Chondrocyte (in vitro differentiated cells): ENCODE results near the gene UBA6. TPM values are rescaled to one million over a fixed set of nuclear protein-coding genes. Genes with fewer than 3 reads are reported as not detected.
A peak's percentile ranks its signal among the peaks of the same experiment; 100 is the strongest.

ENCODE experiments used
- DNase-seq: peaks from one replicate; pipeline ENCODE4 v3.0.0; 2021; ENCODE audit warnings: mixed read lengths, low spot score
- H3K27ac Mint-ChIP-seq: one replicate; pipeline ENCODE4 v1.8.0; 2021; ENCODE audit warnings: mild to moderate bottlenecking, moderate library complexity, mixed read lengths; ENCODE audit not compliant: unreplicated experiment
- H3K27me3 Mint-ChIP-seq: 2 replicates; pipeline ENCODE4 v1.8.0; 2021; ENCODE audit warnings: low read depth, mixed read lengths
- H3K36me3 Mint-ChIP-seq: 2 replicates; pipeline ENCODE4 v1.8.0; 2021; ENCODE audit warnings: low read depth, mixed read lengths
- H3K4me1 Mint-ChIP-seq: 2 replicates; pipeline ENCODE4 v1.8.0; 2021; ENCODE audit warnings: low read depth, mild to moderate bottlenecking, mixed read lengths
- H3K4me3 Mint-ChIP-seq: one replicate; pipeline ENCODE4 v1.8.0; 2021; ENCODE audit warnings: mild to moderate bottlenecking, moderate library complexity, mixed read lengths; ENCODE audit not compliant: unreplicated experiment
- H3K9me3 Mint-ChIP-seq: 2 replicates; pipeline ENCODE4 v1.8.0; 2021; ENCODE audit warnings: low read depth, mixed read lengths
- total RNA-seq: library from RNA; stranded (reverse); gene quantifications from 3 replicates; pipeline ENCODE4 v1.2.1, GENCODE V29; 2021
- TF ChIP-seq, protein P1 (sequence below): fragments of 200-600 bp; sonication (generic); IDR thresholded peaks from 2 replicates; pipeline ENCODE4 v1.5.0; 2021; ENCODE audit warnings: antibody characterized with exemption, mild to moderate bottlenecking, moderate library complexity

Gene UBA6
- total RNA-seq, 1 donor from 2014 or later: 61.7 TPM

DNA sequence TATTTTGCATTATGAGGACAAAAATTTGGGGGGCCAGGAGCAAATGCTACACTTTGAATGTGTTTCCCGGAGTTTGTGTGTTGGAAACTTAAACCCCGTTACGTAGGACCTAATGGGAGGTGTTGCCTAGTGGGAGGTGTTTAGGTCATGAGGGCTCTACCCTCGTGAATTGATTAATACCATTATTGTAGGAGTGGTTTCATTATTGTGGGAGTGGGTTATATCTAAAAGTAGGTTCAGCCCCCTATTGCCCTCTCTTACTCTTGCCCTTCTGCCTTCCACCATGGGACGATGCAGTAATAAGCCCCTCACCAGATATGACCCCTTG lies 15.5 kb downstream of the UBA6 start:
- H3K9me3 Mint-ChIP-seq: no peaks in the 10 kb centered on the region
- H3K4me3 Mint-ChIP-seq: no peak overlapping the region
- H3K27ac Mint-ChIP-seq: peak overlapping the region; percentile 47
- no peak for DNase-seq
- H3K4me1 Mint-ChIP-seq: peaks cover 29% of the 10 kb centered on the region
- peaks cover under 1% of the 10 kb centered on the region for H3K36me3 Mint-ChIP-seq
- H3K27me3 Mint-ChIP-seq: no peaks in the 10 kb centered on the region
- TF ChIP-seq, protein P1, sequence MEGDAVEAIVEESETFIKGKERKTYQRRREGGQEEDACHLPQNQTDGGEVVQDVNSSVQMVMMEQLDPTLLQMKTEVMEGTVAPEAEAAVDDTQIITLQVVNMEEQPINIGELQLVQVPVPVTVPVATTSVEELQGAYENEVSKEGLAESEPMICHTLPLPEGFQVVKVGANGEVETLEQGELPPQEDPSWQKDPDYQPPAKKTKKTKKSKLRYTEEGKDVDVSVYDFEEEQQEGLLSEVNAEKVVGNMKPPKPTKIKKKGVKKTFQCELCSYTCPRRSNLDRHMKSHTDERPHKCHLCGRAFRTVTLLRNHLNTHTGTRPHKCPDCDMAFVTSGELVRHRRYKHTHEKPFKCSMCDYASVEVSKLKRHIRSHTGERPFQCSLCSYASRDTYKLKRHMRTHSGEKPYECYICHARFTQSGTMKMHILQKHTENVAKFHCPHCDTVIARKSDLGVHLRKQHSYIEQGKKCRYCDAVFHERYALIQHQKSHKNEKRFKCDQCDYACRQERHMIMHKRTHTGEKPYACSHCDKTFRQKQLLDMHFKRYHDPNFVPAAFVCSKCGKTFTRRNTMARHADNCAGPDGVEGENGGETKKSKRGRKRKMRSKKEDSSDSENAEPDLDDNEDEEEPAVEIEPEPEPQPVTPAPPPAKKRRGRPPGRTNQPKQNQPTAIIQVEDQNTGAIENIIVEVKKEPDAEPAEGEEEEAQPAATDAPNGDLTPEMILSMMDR: no peak

DNA sequence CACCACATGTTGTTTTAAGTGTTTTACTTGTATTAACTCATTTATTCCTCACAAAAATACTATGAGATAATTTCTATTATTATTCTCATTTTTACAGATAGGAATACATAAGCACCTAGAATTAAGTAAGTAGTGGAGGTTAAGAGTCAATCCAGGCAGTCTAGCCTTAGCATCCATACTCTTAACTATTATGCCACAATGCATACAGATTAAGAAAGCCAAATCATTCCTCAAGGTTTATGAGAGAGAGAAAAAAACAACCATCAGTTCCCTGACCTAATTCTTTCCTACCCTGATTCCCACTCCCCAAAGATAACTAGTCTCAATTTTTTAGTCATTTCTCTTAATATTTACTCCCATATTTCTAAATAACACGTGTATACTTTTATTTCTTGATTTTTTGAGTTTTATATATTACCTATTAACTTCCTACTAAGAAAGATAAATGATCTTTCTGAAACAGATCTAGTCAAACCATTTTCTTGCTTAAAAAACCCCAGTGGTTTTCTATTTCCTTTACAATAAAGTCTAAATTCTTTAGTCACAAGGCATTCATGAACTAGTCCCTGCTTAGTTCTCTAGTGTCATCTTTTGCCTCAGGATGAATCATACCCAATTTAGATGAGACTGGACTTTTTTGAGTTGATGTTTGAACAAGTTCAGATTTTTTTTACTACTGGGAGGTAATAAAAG lies 16.0 kb downstream of the UBA6 start:
- TF ChIP-seq, protein P1: no peak
- H3K4me1 Mint-ChIP-seq: peaks cover 29% of the 10 kb centered on the region
- H3K27me3 Mint-ChIP-seq: no peaks in the 10 kb centered on the region
- DNase-seq: no peak
- no peaks in the 10 kb centered on the region for H3K36me3 Mint-ChIP-seq
- no peaks in the 10 kb centered on the region for H3K9me3 Mint-ChIP-seq
- no peak overlapping the region for H3K4me3 Mint-ChIP-seq
- H3K27ac Mint-ChIP-seq: peak overlapping the region; percentile 47

DNA sequence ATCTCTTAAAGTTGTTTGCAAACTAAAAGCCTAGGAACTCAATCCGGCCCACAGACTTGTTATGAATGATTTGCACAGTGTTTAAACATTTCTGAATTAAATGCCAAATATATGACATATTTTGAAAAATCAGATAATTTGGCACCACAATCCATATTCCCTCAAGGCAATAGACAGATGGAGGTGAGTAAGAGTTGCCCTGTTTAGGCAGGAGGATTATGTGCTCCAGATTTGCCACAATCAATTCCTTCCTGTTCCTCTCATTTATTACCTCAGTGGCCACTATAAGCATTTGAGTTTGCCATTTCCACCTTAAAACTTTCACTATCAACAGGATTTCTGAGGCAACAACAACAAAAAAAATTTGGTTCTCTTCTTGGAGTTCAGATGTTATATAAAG lies 18.7 kb downstream of the UBA6 start:
- Mint-ChIP-seq H3K27me3 (no peaks in the 10 kb centered on the region), H3K4me3 (no peak overlapping the region), H3K27ac (no peak overlapping the region), H3K4me1 (peaks cover 18% of the 10 kb centered on the region), H3K9me3 (no peaks in the 10 kb centered on the region), H3K36me3 (peaks cover 6% of the 10 kb centered on the region)
- TF ChIP-seq, protein P1: no peak
- no peak for DNase-seq

DNA sequence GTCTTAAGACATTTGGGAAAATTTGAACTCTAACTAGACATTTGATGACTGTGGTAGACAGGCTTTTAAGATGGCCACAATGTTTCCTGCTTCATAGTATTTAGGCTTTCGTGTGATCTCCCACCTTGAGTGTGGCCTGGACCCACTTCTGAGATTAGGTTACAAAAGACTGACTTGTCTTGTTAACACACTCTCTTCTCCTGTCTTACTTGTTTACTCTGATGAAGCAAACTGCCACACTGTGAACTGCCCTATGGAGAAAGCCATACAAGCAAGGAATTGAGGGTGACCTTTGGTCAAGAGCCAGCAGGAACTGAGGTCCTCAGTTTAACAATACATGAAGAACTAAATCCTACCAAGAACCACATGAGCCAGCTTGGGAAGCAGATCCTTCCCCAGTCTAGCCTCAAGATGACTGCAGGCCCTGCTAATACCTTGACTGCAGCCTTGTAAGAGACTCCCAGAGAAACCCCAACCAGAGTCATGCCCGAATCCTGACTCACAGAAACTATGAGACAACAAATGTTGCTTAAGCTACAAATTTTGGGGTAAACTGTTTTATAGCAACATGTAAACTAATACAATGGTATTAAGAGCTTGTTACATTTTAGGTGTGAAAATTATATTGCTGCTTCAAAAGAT lies 20.3 kb downstream of the UBA6 start:
- Mint-ChIP-seq H3K4me1 (peaks cover 9% of the 10 kb centered on the region), H3K4me3 (no peak overlapping the region), H3K36me3 (peaks cover 17% of the 10 kb centered on the region), H3K27ac (no peak overlapping the region), H3K27me3 (no peaks in the 10 kb centered on the region), H3K9me3 (no peaks in the 10 kb centered on the region)
- no peak for DNase-seq
- TF ChIP-seq, protein P1: no peak

DNA sequence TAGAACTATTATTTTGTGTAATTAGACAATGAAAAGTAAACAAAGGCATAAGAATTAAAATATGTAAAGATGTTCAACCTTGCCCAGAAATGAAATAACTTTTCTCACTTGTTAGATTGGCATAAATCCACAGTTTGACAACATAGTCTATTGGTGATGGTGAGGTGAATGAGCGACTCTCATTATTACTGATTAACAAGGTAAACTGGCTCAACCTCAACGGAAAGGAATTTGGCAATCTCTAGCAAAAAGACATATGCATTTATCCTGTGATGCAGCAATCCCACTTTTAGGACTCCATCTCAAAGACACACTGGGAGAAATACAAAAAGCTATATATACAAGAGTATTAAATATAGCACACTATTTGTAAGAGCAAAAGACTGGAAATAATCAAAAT lies 22.3 kb downstream of the UBA6 start:
- Mint-ChIP-seq H3K4me1 (no peaks in the 10 kb centered on the region), H3K36me3 (peaks cover 28% of the 10 kb centered on the region), H3K27ac (no peak overlapping the region), H3K4me3 (no peak overlapping the region), H3K27me3 (no peaks in the 10 kb centered on the region), H3K9me3 (no peaks in the 10 kb centered on the region)
- TF ChIP-seq, protein P1: no peak
- DNase-seq: no peak
